Activated naive CD8-positive, alpha-beta T cell treated with anti-CD3 and anti-CD28 coated beads, Interleukin-2, amount 50 U/mL, for 24 hours (primary cell): ENCODE measurements around the gene PCDHB10.
"Not testable (repeated sequence)": the region's sequence is repeated elsewhere in the genome, so short reads cannot be mapped to it uniquely, and the experiment has no call there.

ENCODE experiments used
- ATAC-seq: fragments of 150-1000 bp; cut with Tn5 transposase; one replicate; pipeline ENCODE4 v1.10.0; 2021
- DNase-seq: peaks from one replicate; pipeline ENCODE4 v3.0.0; 2021
- H3K27ac Mint-ChIP-seq: one replicate; pipeline ENCODE4 v1.8.0; 2021; ENCODE audit warnings: mild to moderate bottlenecking, mixed read lengths
- H3K27me3 Mint-ChIP-seq: one replicate; pipeline ENCODE4 v1.8.0; 2021; ENCODE audit warnings: mixed read lengths
- H3K36me3 Mint-ChIP-seq: one replicate; pipeline ENCODE4 v1.8.0; 2021; ENCODE audit warnings: low read depth, mixed read lengths
- H3K4me1 Mint-ChIP-seq: one replicate; pipeline ENCODE4 v1.8.0; 2021; ENCODE audit warnings: mixed read lengths
- H3K4me3 Mint-ChIP-seq: one replicate; pipeline ENCODE4 v1.8.0; 2021; ENCODE audit warnings: mild to moderate bottlenecking, moderate library complexity, mixed read lengths
- H3K9me3 Mint-ChIP-seq: one replicate; pipeline ENCODE4 v1.8.0; 2021; ENCODE audit warnings: mixed read lengths

PCDHB10 gene

GRCh38 chr5:141192110-141192725, at the start of gene PCDHB10:
Gene PCDHB10 (plus strand): TSS chr5:141192353. CDS start chr5:141192553, 200 bp downstream.
- Mint-ChIP-seq H3K9me3 (peaks cover 37% of the 10 kb centered on the region), H3K36me3 (peaks cover 20% of the 10 kb centered on the region), H3K4me3 (no peak within 1 kb of the TSS), H3K4me1 (no peaks in the 10 kb centered on the region), H3K27me3 (peaks cover 37% of the 10 kb centered on the region), H3K27ac (no peak within 1 kb of the TSS)
- ATAC-seq (no peak), DNase-seq (peak; percentile 25)

GRCh38 chr5:141149812-141150211, 42.3 kb upstream of the PCDHB10 start, which contains the start of gene PCDHB6:
Gene PCDHB6 (plus strand): TSS chr5:141150057. CDS start chr5:141150258, 201 bp downstream.
- ATAC-seq (no peak), DNase-seq (no peak)
- Mint-ChIP-seq H3K27me3 (peaks cover 33% of the 10 kb centered on the region), H3K27ac (no peak within 1 kb of the TSS), H3K9me3 (peaks cover 16% of the 10 kb centered on the region), H3K4me3 (no peak within 1 kb of the TSS), H3K4me1 (peaks cover 1% of the 10 kb centered on the region), H3K36me3 (peaks cover 10% of the 10 kb centered on the region)

- Mint-ChIP-seq H3K4me1 (peaks cover 1% of the 10 kb centered on the region), H3K27ac (no peak overlapping the region), H3K9me3 (peaks cover 16% of the 10 kb centered on the region), H3K27me3 (peaks cover 31% of the 10 kb centered on the region), H3K4me3 (no peak overlapping the region), H3K36me3 (peaks cover 10% of the 10 kb centered on the region)
- DNase-seq = no peak
- ATAC-seq = no peak
These were observed 41.7 kb upstream of the PCDHB10 start for GRCh38 chr5:141150224-141150992.

GRCh38 chr5:141150993-141151325, 41.2 kb upstream of the PCDHB10 start:
- Mint-ChIP-seq H3K4me1 (peaks cover 1% of the 10 kb centered on the region), H3K27ac (no peak overlapping the region), H3K4me3 (no peak overlapping the region), H3K9me3 (peaks cover 16% of the 10 kb centered on the region), H3K36me3 (peaks cover 10% of the 10 kb centered on the region), H3K27me3 (peaks cover 31% of the 10 kb centered on the region)
- ATAC-seq = no peak
- DNase-seq = no peak

GRCh38 chr5:141151632-141152031, 40.5 kb upstream of the PCDHB10 start:
- Mint-ChIP-seq H3K36me3 (peaks cover 10% of the 10 kb centered on the region), H3K27me3 (peaks cover 35% of the 10 kb centered on the region), H3K9me3 (peaks cover 21% of the 10 kb centered on the region)
- not testable (repeated sequence) for H3K27ac Mint-ChIP-seq, H3K4me1 Mint-ChIP-seq, ATAC-seq, H3K4me3 Mint-ChIP-seq, DNase-seq

GRCh38 chr5:141152096-141152495, 40.1 kb upstream of the PCDHB10 start:
- H3K27ac Mint-ChIP-seq, ATAC-seq, DNase-seq, H3K4me1 Mint-ChIP-seq, H3K4me3 Mint-ChIP-seq: not testable (repeated sequence)
- peaks cover 40% of the 10 kb centered on the region for H3K27me3 Mint-ChIP-seq
- peaks cover 11% of the 10 kb centered on the region for H3K36me3 Mint-ChIP-seq
- peaks cover 23% of the 10 kb centered on the region for H3K9me3 Mint-ChIP-seq

- H3K4me1 Mint-ChIP-seq = no peaks in the 10 kb centered on the region
- ATAC-seq (no peak), DNase-seq (no peak)
- H3K9me3 Mint-ChIP-seq = peaks cover 17% of the 10 kb centered on the region
- no peak overlapping the region for H3K27ac Mint-ChIP-seq
- peaks cover 12% of the 10 kb centered on the region for H3K36me3 Mint-ChIP-seq
- peaks cover 42% of the 10 kb centered on the region for H3K27me3 Mint-ChIP-seq
- no peak overlapping the region for H3K4me3 Mint-ChIP-seq
These were observed 36.4 kb upstream of the PCDHB10 start for GRCh38 chr5:141155540-141156374.

GRCh38 chr5:141157356-141157755, 34.8 kb upstream of the PCDHB10 start:
- H3K27ac Mint-ChIP-seq, H3K4me1 Mint-ChIP-seq, H3K4me3 Mint-ChIP-seq, DNase-seq, ATAC-seq, H3K36me3 Mint-ChIP-seq: not testable (repeated sequence)
- Mint-ChIP-seq H3K27me3 (peaks cover 38% of the 10 kb centered on the region), H3K9me3 (peaks cover 12% of the 10 kb centered on the region)

- Mint-ChIP-seq H3K9me3 (peaks cover 12% of the 10 kb centered on the region), H3K27me3 (peaks cover 36% of the 10 kb centered on the region)
- not testable (repeated sequence) for ATAC-seq, DNase-seq, H3K4me3 Mint-ChIP-seq, H3K4me1 Mint-ChIP-seq, H3K27ac Mint-ChIP-seq, H3K36me3 Mint-ChIP-seq
These were observed 34.3 kb upstream of the PCDHB10 start for GRCh38 chr5:141157901-141158300.

GRCh38 chr5:141172381-141173204, 19.6 kb upstream of the PCDHB10 start, which contains the start of gene PCDHB7:
Gene PCDHB7 (plus strand): TSS chr5:141172644. CDS start chr5:141172836, 192 bp downstream.
- H3K27me3 Mint-ChIP-seq = peaks cover 38% of the 10 kb centered on the region
- DNase-seq (peak; percentile 19), ATAC-seq (no peak)
- peaks cover 5% of the 10 kb centered on the region for H3K36me3 Mint-ChIP-seq
- H3K4me3 Mint-ChIP-seq = no peak within 1 kb of the TSS
- H3K9me3 Mint-ChIP-seq = peaks cover 24% of the 10 kb centered on the region
- H3K4me1 Mint-ChIP-seq = no peaks in the 10 kb centered on the region
- no peak within 1 kb of the TSS for H3K27ac Mint-ChIP-seq

GRCh38 chr5:141174291-141175104, 17.7 kb upstream of the PCDHB10 start:
- Mint-ChIP-seq H3K9me3 (peaks cover 13% of the 10 kb centered on the region), H3K27me3 (peaks cover 23% of the 10 kb centered on the region)
- not testable (repeated sequence) for H3K4me1 Mint-ChIP-seq, H3K27ac Mint-ChIP-seq, H3K36me3 Mint-ChIP-seq, H3K4me3 Mint-ChIP-seq, DNase-seq, ATAC-seq

GRCh38 chr5:141175933-141176332, 16.2 kb upstream of the PCDHB10 start:
- ATAC-seq = no peak
- DNase-seq = no peak
- H3K27ac Mint-ChIP-seq = no peak overlapping the region
- H3K27me3 Mint-ChIP-seq = peaks cover 24% of the 10 kb centered on the region
- peaks cover 20% of the 10 kb centered on the region for H3K9me3 Mint-ChIP-seq
- H3K4me3 Mint-ChIP-seq = no peak overlapping the region
- H3K36me3 Mint-ChIP-seq = peaks cover 5% of the 10 kb centered on the region
- no peaks in the 10 kb centered on the region for H3K4me1 Mint-ChIP-seq

- peaks cover 33% of the 10 kb centered on the region for H3K27me3 Mint-ChIP-seq
- not testable (repeated sequence) for ATAC-seq, H3K27ac Mint-ChIP-seq, H3K4me1 Mint-ChIP-seq, H3K36me3 Mint-ChIP-seq, H3K4me3 Mint-ChIP-seq, DNase-seq
- H3K9me3 Mint-ChIP-seq = peaks cover 22% of the 10 kb centered on the region
These were observed 14.5 kb upstream of the PCDHB10 start, which contains the start of gene PCDHB8 for GRCh38 chr5:141177577-141178191. Gene PCDHB8 (plus strand): TSS chr5:141177790. CDS start chr5:141178035, 245 bp downstream.
